CD4-positive, alpha-beta T cell (primary cell): Measurements from ENCODE around the gene STAT2. TPM values are rescaled to one million over a fixed set of nuclear protein-coding genes. Genes with fewer than 3 reads are reported as not detected.

Experiments
- ATAC-seq: fragments of 200-7000 bp; cut with Tn5 transposase; one replicate; pipeline ENCODE4 v1.10.0; 2022; ENCODE audit warnings: mild to moderate bottlenecking; ENCODE audit not compliant: poor library complexity
- CTCF ChIA-PET: fragments of 350-600 bp; sonication (Branson Sonifier 250); formaldehyde crosslinking; loops from one replicate; lab custom pipeline; 2021; ENCODE audit warnings: antibody characterized with exemption, inconsistent platforms; lab: Charles Lee
- POLR2A ChIA-PET: fragments of 350-600 bp; sonication (Branson Sonifier 250); formaldehyde crosslinking; loops from one replicate; lab custom pipeline; 2021; ENCODE audit warnings: antibody characterized with exemption, inconsistent platforms; lab: Charles Lee
- DNase-seq, 14 experiments: peaks; one replicate each; pipeline ENCODE4 v3.0.0-alpha.2; 2013 to 2020; ENCODE audit warnings: mixed read lengths in 2 of 14
- H3K27ac ChIP-seq, 2 donors: one replicate each; pipeline versions ENCODE4 v1.5.1 to v1.7.0; 2013; ENCODE audit warnings: low read length in 2 of 2, low read depth in 1 of 2, mild to moderate bottlenecking in 1 of 2
- H3K27me3 ChIP-seq, 2 experiments: 1 replicate in 1 of 2; 2 replicates in 1 of 2; pipeline versions ENCODE4 v1.6.1 to v1.7.0; 2013; ENCODE audit warnings: low read length in 2 of 2, control low read depth in 1 of 2, mild to moderate bottlenecking in 1 of 2, moderate library complexity in 1 of 2; ENCODE audit not compliant: insufficient read depth in 2 of 2, control insufficient read depth in 1 of 2
- H3K36me3 ChIP-seq: one replicate; pipeline ENCODE4 v1.6.1; 2013; ENCODE audit warnings: low read length, control low read depth; ENCODE audit not compliant: insufficient read depth
- H3K4me1 ChIP-seq: one replicate; pipeline ENCODE4 v1.6.1; 2013; ENCODE audit warnings: low read length, control low read depth; ENCODE audit not compliant: insufficient read depth
- H3K4me3 ChIP-seq: one replicate; pipeline ENCODE4 v1.5.1; 2013; ENCODE audit warnings: mild to moderate bottlenecking, low read length, moderate library complexity
- H3K9me3 ChIP-seq, 2 experiments: 1 replicate in 1 of 2; 2 replicates in 1 of 2; pipeline versions ENCODE4 v1.6.1 to v1.7.0; 2013; ENCODE audit warnings: low read length in 2 of 2, mild to moderate bottlenecking in 2 of 2, control low read depth in 1 of 2, moderate library complexity in 1 of 2; ENCODE audit not compliant: control insufficient read depth in 1 of 2, insufficient read depth in 1 of 2
- H3K27ac Mint-ChIP-seq: one replicate; pipeline ENCODE4 v1.8.0; 2020; ENCODE audit warnings: mixed read lengths
- H3K27me3 Mint-ChIP-seq: one replicate; pipeline ENCODE4 v1.8.0; 2021; ENCODE audit warnings: mixed read lengths
- H3K36me3 Mint-ChIP-seq: one replicate; pipeline ENCODE4 v1.8.0; 2021; ENCODE audit warnings: low read depth, mixed read lengths
- H3K4me1 Mint-ChIP-seq: one replicate; pipeline ENCODE4 v1.8.0; 2021; ENCODE audit warnings: low read depth, mixed read lengths
- H3K4me3 Mint-ChIP-seq: one replicate; pipeline ENCODE4 v1.8.0; 2020; ENCODE audit warnings: mild to moderate bottlenecking, mixed read lengths
- H3K9me3 Mint-ChIP-seq: one replicate; pipeline ENCODE4 v1.8.0; 2020; ENCODE audit warnings: mixed read lengths
- CTCF ChIP-seq: fragments of 200-600 bp; IDR thresholded peaks from one replicate; pipeline ENCODE4 v1.8.0; 2022; ENCODE audit warnings: antibody characterized with exemption, mild to moderate bottlenecking
- intact Hi-C, 2 experiments: fragments of 100-400 bp; cut with DNase I in 1 of 2; cut with micrococcal nuclease in 1 of 2; formaldehyde crosslinking; loops; one replicate each; pipeline versions ENCODE4 v1.15.1 to v1.9.0; 2023 to 2025; cut with DNase I, micrococcal nuclease
- total RNA-seq, 174 experiments: library from RNA in 2 of 174; stranded (reverse) in 2 of 174; gene quantifications; one replicate each; pipeline ENCODE4 v1.2.3 and lab custom pipeline; 2021 to 2026

Gene STAT2
- total RNA-seq, 2 experiments from 2014 or later = 114 to 125 TPM

- TF ChIP-seq CTCF = no peak
- Mint-ChIP-seq H3K4me1 (no peaks in the 10 kb centered on the region), H3K36me3 (no peaks in the 10 kb centered on the region), H3K9me3 (no peaks in the 10 kb centered on the region), H3K27me3 (no peaks in the 10 kb centered on the region), H3K27ac (no peak overlapping the region), H3K4me3 (no peak overlapping the region)
- Histone ChIP-seq H3K27ac (no peak overlapping the region), H3K4me1 (no peaks in the 10 kb centered on the region), H3K36me3 (no peaks in the 10 kb centered on the region), H3K4me3 (no peak overlapping the region), H3K9me3 (no peaks in the 10 kb centered on the region), H3K27me3 (no peaks in the 10 kb centered on the region)
- no peak for ATAC-seq
- POLR2A ChIA-PET = interaction anchor here (0.7 kb wide), 1 partner anchor 275 kb away, joined by 4 read pairs; no protein-coding TSS in a partner anchor
- DNase-seq = no peak
- intact Hi-C loops = no loop called here
- CTCF ChIA-PET = no interaction called here
Observed at GRCh38 chr12:56389412-56389811, 29.5 kb upstream of the STAT2 start.

GRCh38 chr12:56387152-56387736, 27.3 kb upstream of the STAT2 start:
- Mint-ChIP-seq H3K9me3 (no peaks in the 10 kb centered on the region), H3K27ac (no peak overlapping the region), H3K4me1 (no peaks in the 10 kb centered on the region), H3K36me3 (no peaks in the 10 kb centered on the region), H3K27me3 (no peaks in the 10 kb centered on the region), H3K4me3 (no peak overlapping the region)
- DNase-seq (no peak), ATAC-seq (no peak)
- intact Hi-C loops = no loop called here
- no peak overlapping the region for H3K4me3 ChIP-seq
- H3K27me3 ChIP-seq = no peaks in the 10 kb centered on the region
- ChIA-PET CTCF (no interaction called here), POLR2A (interaction anchor here (0.6 kb wide), 1 partner anchor 348 kb away, joined by 3 read pairs; no protein-coding TSS in a partner anchor)
- no peaks in the 10 kb centered on the region for H3K9me3 ChIP-seq
- TF ChIP-seq CTCF = no peak
- H3K4me1 ChIP-seq = no peaks in the 10 kb centered on the region
- H3K36me3 ChIP-seq = no peaks in the 10 kb centered on the region
- no peak overlapping the region for H3K27ac ChIP-seq

GRCh38 chr12:56385873-56386272, 26.0 kb upstream of the STAT2 start:
- ChIA-PET POLR2A (no interaction called here), CTCF (interaction anchor here (0.6 kb wide), 1 partner anchor 10 kb away, joined by 4 read pairs; no protein-coding TSS in a partner anchor)
- no peak for DNase-seq
- Histone ChIP-seq H3K27me3 (no peaks in the 10 kb centered on the region), H3K36me3 (no peaks in the 10 kb centered on the region), H3K4me3 (no peak overlapping the region), H3K27ac (no peak overlapping the region), H3K9me3 (no peaks in the 10 kb centered on the region), H3K4me1 (no peaks in the 10 kb centered on the region)
- H3K27me3 Mint-ChIP-seq = no peaks in the 10 kb centered on the region
- no peaks in the 10 kb centered on the region for H3K9me3 Mint-ChIP-seq
- no peak overlapping the region for H3K27ac Mint-ChIP-seq
- ATAC-seq = no peak
- no peak overlapping the region for H3K4me3 Mint-ChIP-seq
- H3K36me3 Mint-ChIP-seq = no peaks in the 10 kb centered on the region
- intact Hi-C loops = no loop called here
- no peaks in the 10 kb centered on the region for H3K4me1 Mint-ChIP-seq
- TF ChIP-seq CTCF = no peak
